ENCODE results near the gene GATAD2B.

- TF ChIP-seq CTCF (IDR thresholded peaks at IDR 0.05; ENCODE audit: poor library complexity, severe bottlenecking) (no peak), REST (IDR thresholded peaks at IDR 0.05; ENCODE audit: borderline replicate concordance) (no peak)
Measured at GRCh38 chr1:153945131-153945794, 22.5 kb upstream of the GATAD2B start.
